HG03060 (cell line): ENCODE measurements around the gene RAB28.

ENCODE experiments used
- ATAC-seq: cut with Tn5 transposase; IDR thresholded peaks from one replicate; pipeline ENCODE4 v1.9.1; 2021; ENCODE audit warnings: low read depth, moderate number of reproducible peaks; ENCODE audit not compliant: unreplicated experiment

The RAB28 gene

DNA sequence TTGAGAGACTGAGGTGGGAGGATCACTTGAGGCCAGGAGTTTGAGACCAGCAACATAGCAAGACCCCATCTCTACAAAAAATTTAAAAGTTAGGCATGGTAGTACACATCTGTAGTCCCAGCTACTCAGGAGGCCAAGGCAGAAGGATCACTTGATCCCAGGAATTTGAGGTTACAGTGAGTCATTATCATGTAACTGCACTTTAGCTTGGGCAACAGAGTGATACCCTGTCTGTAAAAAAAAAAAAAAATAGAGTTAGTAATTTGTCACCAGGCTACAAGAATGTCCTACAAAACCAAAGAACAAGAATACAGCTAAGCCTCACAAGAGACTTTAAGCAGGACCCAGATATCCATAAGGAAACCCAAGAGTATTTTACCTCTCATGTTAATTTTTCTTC, 27.0 kb upstream of the RAB28 start:
- ATAC-seq = no peak

DNA sequence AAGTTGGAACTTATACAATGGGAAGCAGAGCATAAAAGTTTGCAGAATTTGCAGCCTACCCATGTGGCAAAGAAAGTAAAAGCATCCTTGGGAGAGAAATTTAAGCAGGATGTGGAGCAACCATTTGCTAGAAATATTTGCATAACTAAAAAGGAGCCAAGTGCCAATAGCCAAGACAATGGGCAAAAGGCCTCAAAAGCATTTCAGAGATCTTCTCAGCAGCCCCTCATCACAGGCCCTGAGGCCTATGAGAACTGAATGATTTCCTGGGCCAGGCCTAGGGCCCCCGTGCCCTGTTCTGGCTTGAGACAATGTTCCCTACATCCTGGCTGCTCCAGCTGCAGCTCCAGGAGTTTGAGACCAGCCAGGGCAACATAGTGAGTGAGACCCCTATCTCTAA, 25.3 kb upstream of the RAB28 start:
- no peak for ATAC-seq

DNA sequence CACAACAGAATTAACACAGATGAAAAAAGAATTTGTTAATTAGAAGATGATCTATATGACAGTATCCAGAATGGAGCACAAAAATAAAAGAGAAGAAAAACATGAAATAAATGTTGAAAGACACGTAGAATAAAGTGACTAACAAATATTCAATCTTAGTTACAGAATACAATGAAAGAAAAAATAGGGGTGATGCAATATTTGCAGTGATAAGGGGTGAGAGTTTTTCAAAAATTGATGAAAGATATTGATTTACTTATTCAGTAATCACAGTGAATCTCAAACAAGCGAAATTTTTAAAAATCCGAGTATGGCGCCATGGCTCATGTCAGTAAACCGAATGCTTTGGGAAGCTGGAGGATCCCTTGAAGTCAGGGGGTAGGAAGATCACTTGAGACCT, 20.2 kb upstream of the RAB28 start:
- no peak for ATAC-seq

DNA sequence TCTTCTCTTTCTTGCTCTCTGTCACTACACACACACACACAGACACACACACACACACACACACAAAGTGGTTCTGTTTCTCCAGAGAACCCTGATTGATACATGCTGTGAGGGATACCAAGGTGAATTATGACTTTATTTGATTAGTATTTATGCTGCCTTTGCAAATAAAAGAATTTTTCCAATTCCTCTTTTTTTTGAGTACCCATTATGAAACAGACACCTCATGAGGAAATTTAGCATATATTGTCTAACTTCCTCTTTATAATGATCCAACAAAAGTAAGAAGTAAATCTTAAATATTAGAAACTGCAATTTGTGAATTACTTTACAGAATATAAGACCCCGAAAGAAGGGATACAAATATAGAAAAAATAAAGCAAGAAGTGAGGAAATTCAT, 14.3 kb upstream of the RAB28 start:
- no peak for ATAC-seq

DNA sequence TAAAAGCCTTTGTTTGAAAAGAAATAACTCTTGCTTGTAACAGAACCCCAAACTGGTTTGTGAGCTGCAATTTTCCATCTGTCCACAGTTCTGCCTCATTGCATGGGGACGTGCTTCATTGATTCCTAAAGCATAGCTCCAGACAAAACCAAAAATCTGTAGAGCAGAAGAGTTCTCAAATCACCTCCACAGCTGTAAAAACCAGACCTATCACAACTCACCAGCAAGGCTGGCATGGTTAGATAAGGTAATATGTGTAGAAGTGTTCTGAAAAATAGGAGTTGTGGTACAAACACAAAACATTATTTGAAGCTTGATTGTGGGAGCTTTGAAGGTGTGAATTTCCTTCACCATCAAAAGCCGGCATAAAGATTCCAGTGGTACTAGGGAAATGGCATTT, 12.5 kb upstream of the RAB28 start:
- ATAC-seq = no peak

DNA sequence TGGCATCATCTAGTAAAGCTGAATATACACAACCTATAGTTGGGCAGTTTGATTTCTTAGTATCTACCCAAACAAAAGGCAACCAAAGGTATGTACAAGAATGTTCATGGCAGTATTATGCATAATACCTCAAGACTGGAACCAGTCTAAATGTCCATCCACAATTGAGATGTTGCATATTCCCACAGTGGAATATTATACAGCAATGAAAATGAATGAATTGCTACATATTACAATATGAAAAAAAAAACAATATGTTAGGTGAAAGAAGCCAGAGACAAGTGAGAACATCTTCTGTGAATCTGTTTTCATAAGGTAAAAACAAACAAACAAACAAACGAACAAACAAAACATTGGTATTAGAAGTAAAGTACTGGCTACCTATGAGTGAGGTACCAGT, 11.6 kb upstream of the RAB28 start:
- no peak for ATAC-seq

DNA sequence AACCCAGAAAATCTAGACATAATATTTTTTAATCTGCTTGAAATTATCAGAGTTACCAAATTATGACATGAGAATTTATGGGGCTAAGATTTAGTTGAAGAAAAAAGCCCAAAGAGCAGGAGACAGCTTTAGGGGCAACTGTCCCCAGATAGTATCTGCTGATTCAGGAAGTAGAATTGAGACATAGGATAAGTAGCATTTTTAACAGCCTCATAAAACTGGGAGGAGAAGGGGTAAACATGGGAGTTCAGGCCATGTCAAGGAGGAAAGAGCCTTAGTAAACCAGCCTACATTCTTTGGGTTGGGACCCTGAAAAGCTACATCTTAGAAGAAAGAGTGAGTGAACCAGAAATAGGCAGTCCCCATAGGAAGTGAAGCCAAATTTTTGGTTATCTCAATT, 9.7 kb upstream of the RAB28 start:
- ATAC-seq = no peak

DNA sequence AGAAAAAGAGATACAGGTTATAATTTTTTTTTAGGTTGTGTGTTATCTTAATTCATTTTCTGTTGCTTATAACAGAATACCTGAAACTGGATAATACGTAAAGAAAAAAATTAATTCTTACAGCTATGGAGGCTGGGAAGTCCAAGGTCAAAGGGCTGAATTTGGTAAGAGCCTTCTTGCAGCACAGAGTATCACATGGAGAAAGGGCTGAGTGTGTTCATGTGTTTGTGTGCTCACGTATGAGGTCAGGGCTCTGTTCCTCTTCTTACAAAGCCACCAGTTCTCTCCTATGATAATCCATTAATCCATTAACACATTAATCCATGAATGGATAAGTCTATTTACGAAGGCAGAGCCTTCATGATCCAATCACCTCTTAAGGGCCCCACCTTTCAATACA, 8.6 kb upstream of the RAB28 start:
- no peak for ATAC-seq

DNA sequence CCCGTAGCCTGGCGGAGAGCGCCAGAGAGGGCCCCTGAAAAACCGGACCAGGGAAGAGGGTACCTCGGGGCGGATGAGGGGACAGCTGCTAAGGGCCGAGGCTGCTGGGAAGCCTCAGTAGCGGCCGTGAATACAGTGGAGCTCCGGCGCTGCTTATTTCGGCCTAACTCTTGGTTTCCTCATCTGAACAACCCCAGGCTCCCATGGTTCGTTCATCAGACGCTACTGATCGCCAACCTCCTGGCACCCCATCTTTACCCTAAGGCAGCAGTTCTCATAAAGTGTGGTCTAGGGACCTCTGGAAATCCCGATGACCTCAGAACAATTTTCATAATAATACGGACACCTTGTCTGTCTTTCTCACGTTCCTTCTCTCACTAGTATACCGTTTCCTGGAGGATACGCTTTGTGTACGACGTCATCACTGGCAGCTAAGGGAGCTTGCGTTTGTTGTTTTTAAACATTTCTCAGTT, 645 bp upstream of the RAB28 start:
- ATAC-seq = peak; percentile 30

DNA sequence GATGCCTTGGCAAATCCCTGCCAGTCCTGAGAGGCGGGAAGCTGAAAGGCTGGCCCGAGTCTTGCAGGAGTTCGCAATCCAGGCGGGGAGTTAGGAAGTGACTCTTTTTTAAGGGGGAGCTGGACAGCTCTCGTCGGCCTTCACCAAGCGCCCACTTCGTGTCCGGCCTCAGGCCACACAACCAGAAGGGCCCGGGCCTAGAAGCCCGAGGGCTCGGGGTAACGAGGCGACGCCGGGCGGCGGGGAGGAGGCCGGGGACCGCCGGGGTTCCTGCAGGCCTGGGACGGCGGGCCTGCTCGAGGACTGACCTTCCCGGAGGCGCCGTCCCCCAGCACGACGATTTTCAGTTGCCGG, 395 bp downstream of the RAB28 start:
- peak; percentile 3 for ATAC-seq

DNA sequence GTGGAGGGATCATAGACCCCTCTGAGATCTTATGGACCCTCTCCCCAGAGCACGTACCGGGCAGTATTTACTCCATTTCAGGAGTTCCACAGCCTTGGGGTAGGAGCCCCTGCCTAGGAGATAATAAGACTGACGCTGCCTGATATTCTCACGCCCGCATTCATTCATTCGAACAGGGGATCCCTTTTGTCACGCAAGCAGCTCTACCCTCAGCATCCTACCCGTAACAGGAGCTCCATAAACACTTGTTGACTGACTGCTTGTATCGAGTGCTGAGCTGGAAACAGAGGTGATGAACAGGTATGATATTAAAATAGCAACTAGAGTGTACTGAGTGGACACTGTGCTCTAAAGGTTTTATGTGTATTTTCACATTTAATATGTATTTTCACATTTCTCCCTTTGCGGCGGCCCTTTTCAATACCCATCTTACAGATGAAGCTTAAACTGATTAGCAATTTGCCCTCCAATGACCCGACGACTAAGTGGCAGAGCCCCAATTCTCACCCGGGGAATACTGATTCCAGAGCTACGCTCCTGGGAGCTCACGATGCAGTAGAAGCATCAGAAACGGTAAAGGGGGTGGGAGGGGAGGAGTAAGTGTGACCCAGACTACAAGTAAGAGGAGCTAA, 888 bp downstream of the RAB28 start:
- peak; percentile 2 for ATAC-seq

DNA sequence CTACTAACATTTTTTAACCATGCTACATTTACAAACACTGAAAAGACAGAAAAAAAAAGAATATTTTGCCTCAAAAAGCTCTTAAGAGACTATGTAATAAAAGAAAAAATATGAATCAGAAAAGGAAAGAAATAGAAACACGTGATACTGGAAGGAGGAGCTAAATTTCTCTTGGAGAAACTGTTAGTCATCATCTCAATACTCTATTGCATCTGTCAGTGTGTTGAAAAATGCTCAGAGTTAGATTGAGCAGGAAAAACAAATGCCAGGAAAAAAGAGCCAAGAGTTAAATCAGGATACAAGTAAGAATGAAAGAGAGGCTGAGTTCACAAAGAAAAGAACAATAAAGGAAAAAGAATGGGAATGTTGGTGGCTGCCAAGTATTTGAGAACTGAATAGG, 2.6 kb downstream of the RAB28 start:
- no peak for ATAC-seq

DNA sequence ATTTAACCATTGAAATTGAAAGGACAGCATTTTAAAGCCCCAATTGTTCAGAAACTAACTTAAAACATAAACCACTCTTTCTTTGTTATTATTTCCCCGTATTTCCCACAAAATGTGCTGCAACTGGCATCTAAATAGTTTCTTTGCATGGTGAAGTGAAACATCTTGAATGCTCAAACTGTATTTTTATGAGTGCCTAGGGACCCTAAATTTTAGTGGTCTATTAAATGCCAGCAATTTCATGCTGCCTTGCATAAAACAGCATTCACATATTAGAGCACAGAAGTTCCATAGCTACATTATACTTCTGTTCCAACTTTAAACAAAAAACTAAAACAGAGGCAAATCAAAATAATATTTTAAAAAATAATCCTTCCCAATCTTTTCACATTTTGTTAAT, 5.4 kb downstream of the RAB28 start:
- ATAC-seq = no peak

DNA sequence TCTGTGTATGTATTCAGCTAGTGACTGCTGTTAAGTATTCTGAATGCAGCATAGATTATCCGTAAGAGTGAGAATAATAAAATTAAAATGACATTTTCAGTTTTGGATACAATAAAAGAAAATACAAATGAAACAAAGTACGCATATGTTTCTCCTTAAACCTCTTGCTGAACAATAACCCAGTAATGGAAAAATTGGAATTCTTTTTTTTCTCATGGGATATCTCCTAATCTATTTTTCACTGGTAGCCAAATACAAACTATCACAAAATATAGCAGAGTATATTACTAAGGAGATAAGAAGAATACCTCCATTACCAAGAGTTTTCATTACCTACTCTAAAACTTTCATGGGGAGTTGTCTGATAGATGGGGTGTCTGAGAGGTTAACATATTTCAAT, 6.0 kb downstream of the RAB28 start:
- ATAC-seq = no peak

DNA sequence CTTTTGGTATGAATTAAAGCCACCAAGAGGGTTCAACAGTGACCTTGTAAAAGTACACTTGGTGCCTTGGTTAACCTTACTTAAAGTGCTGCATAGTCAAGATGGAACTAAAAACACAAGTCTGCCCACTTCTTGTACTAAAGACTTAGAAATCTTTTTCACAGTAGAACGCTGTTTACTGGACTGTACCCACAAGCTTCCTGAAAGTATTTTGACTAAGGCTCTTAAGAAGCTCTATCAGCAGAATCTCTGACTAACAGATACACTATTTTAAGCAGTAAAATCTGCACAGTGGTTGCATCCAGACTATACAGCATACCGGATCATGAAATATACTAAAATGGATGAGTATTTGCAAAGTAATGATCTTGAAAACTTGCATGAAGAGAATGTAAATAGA, 7.2 kb downstream of the RAB28 start:
- ATAC-seq = peak; percentile 69

DNA sequence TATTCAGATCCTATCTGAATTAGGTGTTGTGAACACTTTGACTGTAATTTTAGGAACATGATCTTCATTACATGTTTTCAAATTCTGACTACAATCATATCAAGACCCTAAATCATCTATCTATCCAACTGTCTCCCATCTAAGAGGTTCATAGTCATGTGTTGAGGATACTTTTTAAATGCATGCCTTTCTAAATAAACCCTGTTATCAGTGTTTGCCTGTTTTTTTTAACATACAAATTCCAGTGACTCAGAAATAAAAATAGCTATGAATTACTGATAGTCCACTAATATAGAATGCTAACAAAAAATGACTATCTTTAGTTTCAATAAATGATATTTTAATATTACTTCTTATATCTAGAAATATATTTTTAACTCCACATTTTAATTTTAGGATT, 8.0 kb downstream of the RAB28 start:
- no peak for ATAC-seq

DNA sequence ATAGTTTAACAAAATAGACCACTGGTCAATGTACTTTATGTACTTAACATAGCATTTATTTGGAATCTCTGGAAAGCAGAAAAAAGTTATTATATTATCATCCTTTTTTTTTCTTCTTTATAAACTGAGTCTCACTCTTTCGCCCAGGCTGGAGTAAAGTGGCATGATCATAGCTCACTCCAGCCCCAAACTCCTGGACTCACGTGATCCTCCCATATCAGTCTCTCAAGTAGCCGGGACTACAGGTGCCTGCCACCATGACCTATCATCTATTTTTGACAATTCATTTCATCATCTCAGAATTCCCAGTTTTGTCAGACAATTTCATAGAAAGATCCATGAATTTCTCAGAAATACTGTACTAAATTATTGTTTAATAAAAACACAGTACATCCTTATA, 12.7 kb downstream of the RAB28 start:
- no peak for ATAC-seq

DNA sequence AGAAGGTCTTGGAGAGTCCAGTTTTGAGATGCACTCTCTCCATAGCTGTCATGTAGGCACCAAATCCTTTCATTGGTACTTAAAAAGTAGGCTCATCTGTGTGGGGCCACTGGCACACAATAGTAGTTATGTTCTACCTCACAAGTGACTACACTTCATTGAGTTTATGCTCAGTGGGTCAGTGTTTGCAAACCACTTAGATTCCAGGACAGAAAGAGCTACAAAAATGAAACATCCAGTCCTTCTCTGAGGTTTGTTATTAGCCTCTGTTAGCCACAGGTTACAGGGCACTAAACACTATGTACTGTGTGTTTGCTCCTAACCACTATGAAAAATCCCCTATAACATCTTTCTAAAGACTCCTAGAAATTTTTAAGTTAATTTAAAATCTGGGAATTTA, 13.8 kb downstream of the RAB28 start:
- peak; percentile 64 for ATAC-seq

DNA sequence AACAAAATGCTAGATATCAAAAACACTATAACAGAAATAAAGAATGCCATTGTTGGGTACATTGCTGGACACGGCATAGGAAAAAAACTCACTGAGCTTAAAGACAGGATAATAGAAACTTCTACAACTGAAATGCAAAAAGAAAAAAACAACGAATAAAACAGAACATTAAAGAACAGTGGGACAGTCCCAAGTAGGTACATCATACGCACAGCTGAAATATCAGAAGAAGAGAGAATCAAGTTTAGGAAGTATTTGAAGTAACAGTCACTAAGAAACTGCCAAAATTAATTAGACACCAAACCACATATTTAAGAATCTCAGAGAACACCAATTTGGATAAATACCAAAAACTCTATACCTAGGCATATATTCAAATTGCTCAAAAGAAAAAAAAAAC, 19.2 kb downstream of the RAB28 start:
- ATAC-seq = no peak

DNA sequence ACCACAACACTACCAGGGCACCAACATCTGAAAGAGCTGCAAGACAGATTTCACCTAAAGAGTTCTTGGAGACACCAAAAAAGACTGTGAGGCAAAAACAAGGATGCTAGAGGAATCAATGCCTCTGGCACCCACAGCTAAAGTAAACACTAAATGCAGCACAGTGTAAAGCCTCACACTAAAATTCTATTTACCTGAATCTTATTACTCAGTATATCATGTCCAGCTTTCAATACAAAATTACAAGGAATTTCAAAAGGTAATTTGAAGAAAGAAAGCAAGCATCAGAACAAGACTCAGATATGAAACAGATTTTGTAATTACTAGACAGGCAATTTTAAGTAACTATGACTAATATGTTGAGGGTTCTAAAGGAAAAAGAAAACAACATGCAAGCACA, 19.6 kb downstream of the RAB28 start:
- ATAC-seq = no peak

DNA sequence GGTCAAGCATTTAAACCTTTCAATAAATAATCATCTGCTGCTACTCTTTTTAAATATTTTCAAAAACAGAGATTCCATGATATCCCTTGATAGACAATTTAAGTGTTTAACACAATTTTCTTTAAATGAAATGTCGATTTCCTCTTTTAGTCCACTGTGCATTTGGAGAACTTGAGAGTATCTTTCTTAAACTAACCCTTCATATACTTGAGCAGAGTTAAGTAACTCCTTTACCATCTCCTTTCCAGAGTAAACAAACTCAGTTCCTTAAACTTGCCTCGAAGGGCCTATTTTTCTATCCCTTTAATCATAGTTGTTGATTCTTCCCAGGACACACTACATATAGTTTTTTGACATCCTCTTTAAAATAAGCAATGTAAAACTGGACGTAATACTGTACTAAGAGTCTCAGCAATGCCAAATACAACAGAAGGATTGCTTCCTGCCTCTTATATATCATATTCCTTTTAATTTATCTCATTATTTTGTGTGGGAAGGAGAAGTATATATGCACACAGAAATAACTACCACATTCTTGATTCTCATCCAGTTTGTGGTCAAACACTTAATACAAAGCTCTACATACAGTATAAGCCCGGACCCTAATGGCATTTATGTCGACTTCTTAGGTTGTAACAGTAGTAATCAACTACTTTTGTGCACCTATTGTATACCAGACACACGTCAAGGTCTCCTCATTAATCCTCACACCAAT, 22.8 kb downstream of the RAB28 start:
- ATAC-seq = no peak

DNA sequence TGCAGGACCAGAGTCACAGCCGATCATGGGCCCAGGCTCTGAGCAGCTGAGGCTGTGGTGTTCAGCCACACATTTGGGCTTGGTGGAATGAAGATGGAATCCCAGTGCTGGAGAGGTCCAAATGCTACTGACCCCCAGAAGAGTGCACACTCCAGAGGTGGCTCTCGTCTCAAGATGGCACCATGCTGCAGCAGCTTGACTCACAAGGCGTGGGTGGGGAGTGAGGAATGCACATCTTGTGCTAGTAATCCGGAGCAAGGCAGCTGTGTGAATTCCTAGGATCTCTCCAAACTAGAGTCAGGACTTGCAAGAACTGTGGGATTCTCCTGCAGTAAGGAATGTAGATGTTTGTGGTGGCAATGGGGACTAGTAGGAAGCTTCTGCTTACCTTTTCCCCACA, 28.7 kb downstream of the RAB28 start:
- no peak for ATAC-seq

DNA sequence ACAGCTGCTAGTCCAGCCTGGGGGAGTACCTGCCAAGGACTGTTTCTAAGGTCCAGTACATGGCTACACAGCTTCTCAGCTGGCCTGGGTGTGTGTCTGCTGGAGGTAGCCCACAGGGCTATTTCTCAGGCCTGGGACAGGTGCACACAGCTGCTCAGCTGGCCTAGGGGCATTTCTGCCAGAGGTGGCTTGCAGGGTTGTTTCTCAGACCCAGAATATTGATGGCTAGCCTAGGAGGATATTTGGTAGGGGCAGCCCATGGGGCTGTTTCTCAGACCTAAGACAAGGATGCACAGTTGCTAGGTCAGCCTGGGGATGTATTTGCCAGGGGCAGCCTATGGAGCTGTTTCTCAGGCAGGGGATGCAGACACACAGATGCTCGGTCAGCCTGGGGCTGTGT, 29.4 kb downstream of the RAB28 start:
- ATAC-seq = no peak
